Activated naive CD4-positive, alpha-beta T cell treated with anti-CD3 and anti-CD28 coated beads, Interleukin-2, amount 10 ng/mL, durations not matched to agents 7 days and 5 days (primary cell): Measurements from ENCODE around the gene FAM153A.
"Not testable (repeated sequence)": the region's sequence is repeated elsewhere in the genome, so short reads cannot be mapped to it uniquely, and the experiment has no call there.

Source experiments
- CTCF ChIA-PET: fragments of 350-600 bp; sonication (Branson Sonifier 250); formaldehyde crosslinking; loops from one replicate; lab custom pipeline; 2021; ENCODE audit warnings: antibody characterized with exemption; lab: Charles Lee
- DNase-seq: peaks from one replicate; pipeline ENCODE4 v3.0.0-alpha.2; 2020
- H3K27ac Mint-ChIP-seq: one replicate; pipeline ENCODE4 v1.8.0; 2021; ENCODE audit warnings: mild to moderate bottlenecking, moderate library complexity, mixed read lengths
- H3K27me3 Mint-ChIP-seq: one replicate; pipeline ENCODE4 v1.8.0; 2021; ENCODE audit warnings: mild to moderate bottlenecking, mixed read lengths
- H3K36me3 Mint-ChIP-seq: one replicate; pipeline ENCODE4 v1.8.0; 2021; ENCODE audit warnings: mixed read lengths
- H3K4me1 Mint-ChIP-seq: one replicate; pipeline ENCODE4 v1.8.0; 2021; ENCODE audit warnings: mixed read lengths
- H3K4me3 Mint-ChIP-seq: one replicate; pipeline ENCODE4 v1.8.0; 2021; ENCODE audit warnings: mild to moderate bottlenecking, moderate library complexity, mixed read lengths
- H3K9me3 Mint-ChIP-seq: one replicate; pipeline ENCODE4 v1.8.0; 2021; ENCODE audit warnings: mixed read lengths

The FAM153A gene

GRCh38 chr5:177782792-177783633, at the start of gene FAM153A:
Gene FAM153A, minus strand, starts transcription at chr5:177782899.
- H3K36me3 Mint-ChIP-seq, H3K27ac Mint-ChIP-seq, CTCF ChIA-PET, H3K4me1 Mint-ChIP-seq, H3K9me3 Mint-ChIP-seq, H3K4me3 Mint-ChIP-seq, H3K27me3 Mint-ChIP-seq: not testable (repeated sequence)
- peak; percentile 22 for DNase-seq

- H3K4me3 Mint-ChIP-seq, H3K27ac Mint-ChIP-seq, H3K27me3 Mint-ChIP-seq, DNase-seq, CTCF ChIA-PET, H3K9me3 Mint-ChIP-seq: not testable (repeated sequence)
- Mint-ChIP-seq H3K4me1 (peaks cover 17% of the 10 kb centered on the region), H3K36me3 (peaks cover 11% of the 10 kb centered on the region)
These were observed 49.6 kb upstream of the FAM153A start for GRCh38 chr5:177832287-177832686.

GRCh38 chr5:177826073-177826472, 43.4 kb upstream of the FAM153A start:
- H3K27ac Mint-ChIP-seq, H3K27me3 Mint-ChIP-seq, H3K36me3 Mint-ChIP-seq, DNase-seq, H3K9me3 Mint-ChIP-seq, H3K4me3 Mint-ChIP-seq, CTCF ChIA-PET, H3K4me1 Mint-ChIP-seq: not testable (repeated sequence)

- H3K27ac Mint-ChIP-seq, H3K27me3 Mint-ChIP-seq, H3K4me3 Mint-ChIP-seq: not testable (repeated sequence)
These were observed 42.1 kb upstream of the FAM153A start for GRCh38 chr5:177824776-177825175.

GRCh38 chr5:177822489-177822888, 39.8 kb upstream of the FAM153A start:
- CTCF ChIA-PET, H3K27me3 Mint-ChIP-seq, DNase-seq, H3K36me3 Mint-ChIP-seq, H3K4me1 Mint-ChIP-seq, H3K27ac Mint-ChIP-seq, H3K4me3 Mint-ChIP-seq, H3K9me3 Mint-ChIP-seq: not testable (repeated sequence)

More at GRCh38 chr5:177824776-177825175, 42.1 kb upstream of the FAM153A start:
- H3K9me3 Mint-ChIP-seq, DNase-seq, H3K36me3 Mint-ChIP-seq, H3K4me1 Mint-ChIP-seq, CTCF ChIA-PET: not testable (repeated sequence)

- H3K4me1 Mint-ChIP-seq, H3K36me3 Mint-ChIP-seq, DNase-seq, H3K4me3 Mint-ChIP-seq, H3K27ac Mint-ChIP-seq, H3K9me3 Mint-ChIP-seq, H3K27me3 Mint-ChIP-seq, CTCF ChIA-PET: not testable (repeated sequence)
These were observed 37.0 kb upstream of the FAM153A start for GRCh38 chr5:177819664-177820063.

- H3K4me3 Mint-ChIP-seq, H3K9me3 Mint-ChIP-seq, H3K27me3 Mint-ChIP-seq, H3K4me1 Mint-ChIP-seq, H3K36me3 Mint-ChIP-seq, CTCF ChIA-PET, H3K27ac Mint-ChIP-seq: not testable (repeated sequence)
- peak; percentile 17 for DNase-seq
These were observed 30.2 kb upstream of the FAM153A start for GRCh38 chr5:177812814-177813425.

GRCh38 chr5:177812160-177812743, 29.6 kb upstream of the FAM153A start:
- H3K4me3 Mint-ChIP-seq, H3K4me1 Mint-ChIP-seq, H3K36me3 Mint-ChIP-seq, H3K9me3 Mint-ChIP-seq, CTCF ChIA-PET, H3K27me3 Mint-ChIP-seq: not testable (repeated sequence)
- peak; percentile 43 for DNase-seq
- peak overlapping the region; percentile 58 for H3K27ac Mint-ChIP-seq

- CTCF ChIA-PET = not testable (repeated sequence)
These were observed 26.7 kb upstream of the FAM153A start for GRCh38 chr5:177809209-177809913.

GRCh38 chr5:177808420-177808819, 25.7 kb upstream of the FAM153A start:
- DNase-seq, H3K27me3 Mint-ChIP-seq, H3K9me3 Mint-ChIP-seq, H3K36me3 Mint-ChIP-seq, CTCF ChIA-PET, H3K27ac Mint-ChIP-seq, H3K4me1 Mint-ChIP-seq: not testable (repeated sequence)
- peak overlapping the region; percentile 31 for H3K4me3 Mint-ChIP-seq

More at GRCh38 chr5:177809209-177809913, 26.7 kb upstream of the FAM153A start:
- Mint-ChIP-seq H3K27ac (peak overlapping the region; percentile 82), H3K4me3 (peak overlapping the region; percentile 52)
- peak; percentile 67 for DNase-seq
- not testable (repeated sequence) for H3K4me1 Mint-ChIP-seq, H3K27me3 Mint-ChIP-seq, H3K9me3 Mint-ChIP-seq, H3K36me3 Mint-ChIP-seq

GRCh38 chr5:177807265-177807664, 24.6 kb upstream of the FAM153A start:
- DNase-seq, H3K9me3 Mint-ChIP-seq, H3K4me1 Mint-ChIP-seq, H3K36me3 Mint-ChIP-seq, H3K4me3 Mint-ChIP-seq, CTCF ChIA-PET, H3K27ac Mint-ChIP-seq, H3K27me3 Mint-ChIP-seq: not testable (repeated sequence)

- H3K27ac Mint-ChIP-seq, DNase-seq, H3K27me3 Mint-ChIP-seq, CTCF ChIA-PET, H3K9me3 Mint-ChIP-seq, H3K4me1 Mint-ChIP-seq, H3K4me3 Mint-ChIP-seq, H3K36me3 Mint-ChIP-seq: not testable (repeated sequence)
These were observed 18.7 kb upstream of the FAM153A start for GRCh38 chr5:177801427-177801826.

- H3K4me3 Mint-ChIP-seq, H3K27me3 Mint-ChIP-seq, H3K36me3 Mint-ChIP-seq, H3K9me3 Mint-ChIP-seq, CTCF ChIA-PET, H3K27ac Mint-ChIP-seq, H3K4me1 Mint-ChIP-seq: not testable (repeated sequence)
- DNase-seq = peak; percentile 29
These were observed 15.6 kb upstream of the FAM153A start for GRCh38 chr5:177798237-177798840.

- H3K4me3 Mint-ChIP-seq, H3K36me3 Mint-ChIP-seq, H3K9me3 Mint-ChIP-seq, H3K4me1 Mint-ChIP-seq, H3K27ac Mint-ChIP-seq, DNase-seq, CTCF ChIA-PET, H3K27me3 Mint-ChIP-seq: not testable (repeated sequence)
These were observed 10.6 kb upstream of the FAM153A start for GRCh38 chr5:177793272-177793671.
